Peyer's patch (tissue), 4 donors: ENCODE measurements around the gene ZYG11B. TPM values are rescaled to one million over a fixed set of nuclear protein-coding genes. Genes with fewer than 3 reads are reported as not detected.
A peak's percentile ranks its signal among the peaks of the same experiment; 100 is the strongest.
"Not testable (repeated sequence)": the region's sequence is repeated elsewhere in the genome, so short reads cannot be mapped to it uniquely, and the experiment has no call there.

Source experiments
- DNase-seq, 3 donors: peaks; one replicate each; pipeline ENCODE4 v3.0.0-alpha.2; 2017 to 2019
- H3K27ac ChIP-seq, 4 donors: fragments of 200-600 bp; sonication (generic); one replicate each; pipeline ENCODE4 v1.5.1; 2016 to 2019
- H3K27me3 ChIP-seq, 2 donors: fragments of 200-600 bp; sonication (generic); one replicate each; pipeline ENCODE4 v1.5.1; 2019
- H3K36me3 ChIP-seq, 3 donors: fragments of 200-600 bp; sonication (generic); one replicate each; pipeline ENCODE4 v1.5.1; 2016 to 2019
- H3K4me1 ChIP-seq, 4 donors: fragments of 200-600 bp; sonication (generic); one replicate each; pipeline ENCODE4 v1.5.1; 2016 to 2019
- H3K4me3 ChIP-seq, 4 donors: fragments of 200-600 bp; sonication (generic); 1 replicate in 3 of 4; 2 replicates in 1 of 4; pipeline ENCODE4 v1.5.1; 2016 to 2019; ENCODE audit warnings: mild to moderate bottlenecking in 1 of 4
- H3K9me3 ChIP-seq, 4 donors: fragments of 200-600 bp; sonication (generic); one replicate each; pipeline ENCODE4 v1.5.1; 2016 to 2019; ENCODE audit warnings: mild to moderate bottlenecking in 1 of 4
- POLR2A ChIP-seq, 2 donors: fragments of 450-650 bp; IDR thresholded peaks; one replicate each; pipeline ENCODE4 v1.5.1; 2017; ENCODE audit warnings: antibody characterized with exemption in 2 of 2, mild to moderate bottlenecking in 2 of 2, moderate library complexity in 2 of 2
- total RNA-seq, 4 donors: library from RNA; depleted of rRNA; stranded (reverse); fragments of >200 nt; gene quantifications; one replicate each; pipeline ENCODE4 v1.1.0, GENCODE V29; 2016
- TF ChIP-seq, protein P1 (sequence below), 6 experiments: fragments of 450-650 bp in 4 of 6; fragments of 200-600 bp in 2 of 6; sonication (generic) in 1 of 6; IDR thresholded peaks; one replicate each; pipeline ENCODE4 v1.5.1; 2017 to 2019; ENCODE audit warnings: antibody characterized with exemption in 6 of 6, mild to moderate bottlenecking in 3 of 6, moderate library complexity in 1 of 6

ZYG11B gene
- total RNA-seq, 4 donors from 2014 or later = 21.4 to 36.3 (median 27.8) TPM

- H3K36me3 ChIP-seq = no peaks in the 10 kb centered on the region
- H3K4me1 ChIP-seq = no peaks in the 10 kb centered on the region
- no peak for TF ChIP-seq POLR2A (IDR thresholded peaks at IDR 0.05)
- TF ChIP-seq, protein P1, sequence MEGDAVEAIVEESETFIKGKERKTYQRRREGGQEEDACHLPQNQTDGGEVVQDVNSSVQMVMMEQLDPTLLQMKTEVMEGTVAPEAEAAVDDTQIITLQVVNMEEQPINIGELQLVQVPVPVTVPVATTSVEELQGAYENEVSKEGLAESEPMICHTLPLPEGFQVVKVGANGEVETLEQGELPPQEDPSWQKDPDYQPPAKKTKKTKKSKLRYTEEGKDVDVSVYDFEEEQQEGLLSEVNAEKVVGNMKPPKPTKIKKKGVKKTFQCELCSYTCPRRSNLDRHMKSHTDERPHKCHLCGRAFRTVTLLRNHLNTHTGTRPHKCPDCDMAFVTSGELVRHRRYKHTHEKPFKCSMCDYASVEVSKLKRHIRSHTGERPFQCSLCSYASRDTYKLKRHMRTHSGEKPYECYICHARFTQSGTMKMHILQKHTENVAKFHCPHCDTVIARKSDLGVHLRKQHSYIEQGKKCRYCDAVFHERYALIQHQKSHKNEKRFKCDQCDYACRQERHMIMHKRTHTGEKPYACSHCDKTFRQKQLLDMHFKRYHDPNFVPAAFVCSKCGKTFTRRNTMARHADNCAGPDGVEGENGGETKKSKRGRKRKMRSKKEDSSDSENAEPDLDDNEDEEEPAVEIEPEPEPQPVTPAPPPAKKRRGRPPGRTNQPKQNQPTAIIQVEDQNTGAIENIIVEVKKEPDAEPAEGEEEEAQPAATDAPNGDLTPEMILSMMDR (IDR thresholded peaks at IDR 0.05) = no peak
- DNase-seq = no peak
- H3K4me3 ChIP-seq = no peak overlapping the region
- no peaks in the 10 kb centered on the region for H3K9me3 ChIP-seq
- no peaks in the 10 kb centered on the region for H3K27me3 ChIP-seq
- H3K27ac ChIP-seq = no peak overlapping the region
Observed at GRCh38 chr1:52834798-52835197, 108.5 kb downstream of the ZYG11B start.

- H3K36me3 ChIP-seq = no peaks in the 10 kb centered on the region
- H3K27ac ChIP-seq = no peak overlapping the region
Observed at GRCh38 chr1:52836035-52836434, 109.8 kb downstream of the ZYG11B start.

GRCh38 chr1:52839175-52839574 lies 112.9 kb downstream of the ZYG11B start:
- not testable (repeated sequence) for DNase-seq, H3K4me3 ChIP-seq, H3K9me3 ChIP-seq, H3K27ac ChIP-seq, H3K36me3 ChIP-seq
- peaks cover 0 to 11% (median 4%) of the 10 kb centered on the region in 4 donors for H3K4me1 ChIP-seq
- peaks cover 0 to 18% of the 10 kb centered on the region in 2 donors for H3K27me3 ChIP-seq

More at GRCh38 chr1:52836035-52836434, 109.8 kb downstream of the ZYG11B start:
- H3K9me3 ChIP-seq = no peaks in the 10 kb centered on the region
- DNase-seq = no peak
- TF ChIP-seq POLR2A (IDR thresholded peaks at IDR 0.05) = no peak
- TF ChIP-seq, protein P1 (IDR thresholded peaks at IDR 0.05) = no peak
- H3K4me3 ChIP-seq = no peak overlapping the region
- no peaks in the 10 kb centered on the region for H3K27me3 ChIP-seq
- no peaks in the 10 kb centered on the region for H3K4me1 ChIP-seq

DNA sequence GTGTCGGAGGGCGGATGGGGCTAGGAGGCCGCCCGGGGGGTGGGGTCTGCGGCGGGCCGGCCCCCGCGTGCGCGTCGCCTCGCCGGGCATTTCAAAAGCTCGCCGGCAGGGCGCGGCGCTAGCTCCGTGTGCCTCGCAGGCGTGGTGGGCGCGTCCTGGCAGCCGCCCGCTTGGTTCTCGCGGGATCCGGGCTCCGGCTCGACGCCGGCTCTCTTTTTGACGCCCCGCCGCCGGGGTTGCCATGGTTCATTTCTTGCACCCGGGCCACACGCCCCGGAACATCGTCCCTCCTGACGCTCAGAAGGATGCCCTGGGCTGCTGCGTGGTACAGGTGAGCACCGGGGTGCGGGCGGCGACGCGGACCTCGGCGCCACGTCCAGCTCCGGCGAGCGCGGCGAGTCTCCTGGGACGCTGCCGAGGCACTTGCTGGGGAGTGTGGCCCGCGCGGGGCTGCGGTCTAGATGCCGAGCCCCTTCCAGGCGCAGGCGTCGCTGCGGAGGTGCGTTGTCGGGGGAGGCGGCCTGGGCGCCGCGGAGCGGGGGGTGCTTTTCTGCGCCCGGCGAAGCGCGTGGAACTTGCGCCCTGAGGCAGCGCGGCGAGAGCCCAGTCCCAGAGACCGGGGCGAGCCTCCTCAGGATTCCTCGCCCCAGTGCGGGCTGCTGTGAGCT lies 116.5 kb downstream of the ZYG11B start, which contains the start of gene ZYG11A:
Gene ZYG11A (plus strand): TSS at position 118 of the 668 bp plus-strand sequence. CDS start 124 bp downstream, at position 242.
- peaks cover 0 to 11% (median 4%) of the 10 kb centered on the region in 4 donors for H3K4me1 ChIP-seq
- H3K27me3 ChIP-seq = peaks cover 0 to 18% of the 10 kb centered on the region in 2 donors
- H3K36me3 ChIP-seq = no peaks in the 10 kb centered on the region
- no peaks in the 10 kb centered on the region for H3K9me3 ChIP-seq
- H3K27ac ChIP-seq = peak within 1 kb of the TSS in 1 of 4 donors; percentile 14
- TF ChIP-seq POLR2A (IDR thresholded peaks at IDR 0.05) = no peak
- TF ChIP-seq, protein P1 (IDR thresholded peaks at IDR 0.05) = peak in 4 of 6 experiments; percentile 4 to 33 (median 26)
- H3K4me3 ChIP-seq = peak within 1 kb of the TSS; percentile 23 to 53 (median 49)
- peak; percentile 27 to 71 (median 68) for DNase-seq

DNA sequence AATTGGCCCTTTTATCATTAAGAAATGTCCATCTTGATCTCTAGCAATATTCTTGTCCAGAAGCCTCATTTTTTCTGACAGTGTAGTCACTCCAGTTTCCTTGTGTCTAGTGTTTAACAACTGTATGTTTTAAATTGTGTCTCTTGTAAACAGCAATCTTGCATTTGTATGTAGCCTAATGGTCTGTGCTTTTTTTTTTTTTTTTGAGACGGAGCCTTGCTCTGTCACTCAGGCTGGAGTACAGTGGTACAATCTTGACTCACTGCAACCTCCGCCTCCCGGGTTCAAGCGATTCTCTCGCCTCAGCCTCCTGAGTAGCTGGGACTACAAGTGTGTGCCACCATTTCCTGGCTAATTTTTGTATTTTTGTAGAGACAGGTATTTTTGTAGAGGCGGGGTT lies 118.9 kb downstream of the ZYG11B start:
- not testable (repeated sequence) for DNase-seq, H3K9me3 ChIP-seq, H3K27ac ChIP-seq, H3K36me3 ChIP-seq, H3K4me3 ChIP-seq
- Histone ChIP-seq H3K27me3 (peaks cover 0 to 18% of the 10 kb centered on the region in 2 donors), H3K4me1 (peaks cover 0 to 11% (median 4%) of the 10 kb centered on the region in 4 donors)

DNA sequence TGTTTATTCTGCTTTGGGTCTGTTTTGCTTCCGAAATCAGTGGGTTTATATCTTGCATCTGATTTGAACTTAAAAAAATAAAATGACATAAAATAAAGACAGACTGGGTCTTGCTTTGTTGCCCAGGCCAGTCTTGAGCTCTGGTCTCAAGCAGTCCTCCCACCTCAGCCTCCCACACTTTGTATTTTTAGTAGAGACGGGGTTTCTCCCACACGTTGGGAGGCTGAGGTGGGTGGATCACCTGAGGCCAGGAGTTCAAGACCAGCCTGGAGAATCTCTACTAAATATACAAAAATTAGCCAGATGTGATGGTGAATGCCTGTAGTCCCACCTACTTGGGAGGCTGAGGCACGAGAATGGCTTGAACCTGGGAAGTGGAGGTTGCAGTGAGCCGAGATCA lies 122.2 kb downstream of the ZYG11B start:
- DNase-seq = no peak
- Histone ChIP-seq H3K27me3 (peaks cover 0 to 6% of the 10 kb centered on the region in 2 donors), H3K27ac (no peak overlapping the region), H3K4me3 (no peak overlapping the region), H3K36me3 (no peaks in the 10 kb centered on the region), H3K4me1 (peaks cover 0 to under 1% (median 0%) of the 10 kb centered on the region in 4 donors), H3K9me3 (no peaks in the 10 kb centered on the region)
- TF ChIP-seq POLR2A (IDR thresholded peaks at IDR 0.05) = no peak
- TF ChIP-seq, protein P1 (IDR thresholded peaks at IDR 0.05) = no peak
